Hematopoietic multipotent progenitor cell treated with erythropoietin and hydrocortisone succinate and interleukin-3 and kit ligand, for 15 days (in vitro differentiated cells): ENCODE measurements around the gene NCOA1.
"Not testable (repeated sequence)": the region's sequence is repeated elsewhere in the genome, so short reads cannot be mapped to it uniquely, and the experiment has no call there.

ENCODE experiments used
- DNase-seq: peaks from one replicate; pipeline ENCODE4 v3.0.0-alpha.2; 2015; ENCODE audit warnings: low spot score

NCOA1 gene

GRCh38 chr2:24792874-24793760 is 302.1 kb downstream of the NCOA1 start, which contains the start of the genes CENPO and PTRHD1:
TSS of gene CENPO (plus strand) at chr2:24793425. CDS start at chr2:24793920, 495 bp downstream.
TSS of gene PTRHD1 (minus strand) at chr2:24793391. CDS start at chr2:24793377, 14 bp downstream.
- peak; percentile 98 for DNase-seq

- peak; percentile 13 for DNase-seq
These were observed 302.8 kb downstream of the NCOA1 start for GRCh38 chr2:24793761-24794435.

- DNase-seq = no peak
These were observed 306.6 kb downstream of the NCOA1 start for GRCh38 chr2:24797644-24798043.

- DNase-seq = not testable (repeated sequence)
These were observed 309.4 kb downstream of the NCOA1 start for GRCh38 chr2:24800487-24800886.

- not testable (repeated sequence) for DNase-seq
These were observed 315.0 kb downstream of the NCOA1 start for GRCh38 chr2:24805811-24806660.

GRCh38 chr2:24806661-24807036 is 315.6 kb downstream of the NCOA1 start:
- no peak for DNase-seq

- no peak for DNase-seq
These were observed 318.4 kb downstream of the NCOA1 start for GRCh38 chr2:24809316-24810007.

GRCh38 chr2:24813691-24814137 is 322.7 kb downstream of the NCOA1 start:
- DNase-seq = no peak

GRCh38 chr2:24814516-24814915 is 323.5 kb downstream of the NCOA1 start:
- DNase-seq = no peak

- no peak for DNase-seq
These were observed 324.1 kb downstream of the NCOA1 start for GRCh38 chr2:24815171-24815570.

GRCh38 chr2:24816404-24816803 is 325.4 kb downstream of the NCOA1 start:
- DNase-seq = no peak

- no peak for DNase-seq
These were observed 325.8 kb downstream of the NCOA1 start for GRCh38 chr2:24816884-24817283.

- no peak for DNase-seq
These were observed 327.7 kb downstream of the NCOA1 start for GRCh38 chr2:24818721-24819167.

- DNase-seq = no peak
These were observed 328.6 kb downstream of the NCOA1 start for GRCh38 chr2:24819442-24820174.

GRCh38 chr2:24820175-24820513 is 329.1 kb downstream of the NCOA1 start:
- no peak for DNase-seq
